HCT116 (cell line): ENCODE data around the gene CRYGC. TPM values are rescaled to one million over a fixed set of nuclear protein-coding genes. Genes with fewer than 3 reads are reported as not detected.

Experiments
- ATAC-seq: fragments of 200-7000 bp; cut with Tn5 transposase; 2 replicates; pipeline ENCODE4 v1.9.1; 2020; ENCODE audit warnings: mild to moderate bottlenecking, moderate library complexity
- BruUV-seq: library from RNA; stranded (reverse); fragments of 400-500 nt; replicated peaks from 2 replicates; lab custom pipeline; 2021; lab: Mats Ljungman, UMichigan
- CTCF ChIA-PET: fragments of 300-600 bp; sonication (Branson Sonifier 250); formaldehyde crosslinking; loops from one replicate; lab custom pipeline; 2021; ENCODE audit warnings: antibody characterized with exemption; lab: Charles Lee
- POLR2A ChIA-PET: fragments of 300-600, 350-600 bp; sonication (Branson Sonifier 250); formaldehyde crosslinking; loops from one replicate; lab custom pipeline; 2021; ENCODE audit warnings: antibody characterized with exemption; lab: Charles Lee
- RAD21 ChIA-PET, 2 experiments: fragments of 300-600 bp; sonication (Branson Sonifier 250); formaldehyde crosslinking; loops; one replicate each; lab custom pipeline; 2023; ENCODE audit warnings: low total read pairs in 2 of 2; ENCODE audit not compliant: uncharacterized antibody in 2 of 2, unreplicated experiment in 2 of 2, low non-redundant PET in 1 of 2; lab: Charles Lee
- DNase-seq: peaks from one replicate; pipeline ENCODE4 v3.0.0-alpha.2; 2010; ENCODE audit warnings: low read depth, low spot score
- H2AFZ ChIP-seq: fragments of 200-600 bp; shearing (Covaris generic), sonication (generic); 2 replicates; pipeline ENCODE4 v1.6.1; 2017; ENCODE audit warnings: low read depth, mixed run types, mixed read lengths, antibody characterized with exemption, low read length; ENCODE audit not compliant: poor library complexity, severe bottlenecking
- H3K27ac ChIP-seq: 2 replicates; pipeline ENCODE4 v1.5.1; 2012; ENCODE audit warnings: low read depth, low read length
- H3K27me3 ChIP-seq: fragments of 200-600 bp; sonication (generic); 2 replicates; pipeline ENCODE4 v1.6.1; 2016; ENCODE audit warnings: mixed run types, low read length, mixed read lengths; ENCODE audit not compliant: insufficient read depth
- H3K36me3 ChIP-seq, 2 experiments: fragments of 200-500 bp in 1 of 2; fragments of 200-600 bp in 1 of 2; sonication (Bioruptor generic) in 1 of 2; sonication (generic) in 1 of 2; 2 replicates each; pipeline versions ENCODE4 v1.5.1 to v1.6.1; 2014 to 2016; ENCODE audit warnings: low read length in 2 of 2, inconsistent platforms in 1 of 2, mixed read lengths in 1 of 2, mixed run types in 1 of 2; ENCODE audit not compliant: insufficient read depth in 2 of 2, control insufficient read depth in 1 of 2
- H3K4me1 ChIP-seq, 2 experiments: fragments of 200-600 bp in 1 of 2; sonication (generic) in 1 of 2; 2 replicates each; pipeline versions ENCODE4 v1.5.1 to v1.6.1; 2012 to 2017; ENCODE audit warnings: low read length in 2 of 2, inconsistent platforms in 1 of 2, mild to moderate bottlenecking in 1 of 2, mixed read lengths in 1 of 2, mixed run types in 1 of 2, moderate library complexity in 1 of 2; ENCODE audit not compliant: insufficient read depth in 2 of 2, control insufficient read depth in 1 of 2
- H3K4me2 ChIP-seq: fragments of 200-600 bp; sonication (generic); 2 replicates; pipeline ENCODE4 v1.6.1; 2017; ENCODE audit warnings: mixed run types, low read length, mixed read lengths
- H3K4me3 ChIP-seq, 2 experiments: fragments of 200-600 bp in 1 of 2; sonication (generic) in 1 of 2; replicated peaks in 1 of 2; 2 replicates each; pipeline ENCODE4 v1.5.1; 2011 to 2016; ENCODE audit warnings: low read length in 2 of 2, control low read depth in 1 of 2, low read depth in 1 of 2, mild to moderate bottlenecking in 1 of 2, mixed read lengths in 1 of 2, mixed run types in 1 of 2
- H3K79me2 ChIP-seq: fragments of 200-600 bp; sonication (generic); 2 replicates; pipeline ENCODE4 v1.6.1; 2017; ENCODE audit warnings: mild to moderate bottlenecking, mixed run types, low read length, moderate library complexity, mixed read lengths; ENCODE audit not compliant: insufficient read depth
- H3K9ac ChIP-seq: fragments of 200-600 bp; sonication (generic); 2 replicates; pipeline ENCODE4 v1.6.1; 2016; ENCODE audit warnings: low read length, mixed read lengths
- H3K9me2 ChIP-seq: fragments of 200-600 bp; sonication (generic), shearing (Covaris generic); 2 replicates; pipeline ENCODE4 v1.6.1; 2017; ENCODE audit warnings: mixed run types, mild to moderate bottlenecking, moderate library complexity; ENCODE audit not compliant: insufficient read depth
- H3K9me3 ChIP-seq, 2 experiments: fragments of 200-500 bp in 1 of 2; fragments of 200-600 bp in 1 of 2; sonication (Bioruptor generic) in 1 of 2; sonication (generic) in 1 of 2; 2 replicates each; pipeline ENCODE4 v1.6.1; 2014 to 2017; ENCODE audit warnings: low read length in 2 of 2, mixed read lengths in 2 of 2, inconsistent platforms in 1 of 2, low read depth in 1 of 2, mild to moderate bottlenecking in 1 of 2, mixed run types in 1 of 2, moderate library complexity in 1 of 2; ENCODE audit not compliant: control insufficient read depth in 1 of 2, insufficient read depth in 1 of 2
- H4K20me1 ChIP-seq: fragments of 200-600 bp; sonication (generic), shearing (Covaris generic); 2 replicates; pipeline ENCODE4 v1.6.1; 2017; ENCODE audit warnings: mixed run types, mild to moderate bottlenecking, moderate library complexity; ENCODE audit not compliant: insufficient read depth
- CBX3 ChIP-seq: IDR thresholded peaks from 2 replicates; pipeline ENCODE4 v1.6.1; 2012; ENCODE audit warnings: low read depth
- CTCF ChIP-seq, 3 experiments: fragments of 200-600 bp in 1 of 3; sonication (generic) in 1 of 3; IDR thresholded peaks in 2 of 3; conservative IDR thresholded peaks in 1 of 3; 2 replicates each; pipeline ENCODE4 v1.5.1; 2012 to 2017; ENCODE audit warnings: low read depth in 2 of 3, low read length in 2 of 3, antibody characterized with exemption in 1 of 3, borderline replicate concordance in 1 of 3, control low read depth in 1 of 3, mild to moderate bottlenecking in 1 of 3, mixed read lengths in 1 of 3, mixed run types in 1 of 3, moderate library complexity in 1 of 3; ENCODE audit not compliant: insufficient read depth in 1 of 3
- ELF1 ChIP-seq: IDR thresholded peaks from 2 replicates; pipeline ENCODE4 v1.6.1; 2012; ENCODE audit warnings: low read depth, borderline replicate concordance
- EZH2phosphoT487 ChIP-seq: fragments of 200-600 bp; IDR thresholded peaks from 2 replicates; pipeline ENCODE4 v1.6.1; 2018; ENCODE audit warnings: antibody characterized with exemption, borderline replicate concordance
- FOSL1 ChIP-seq: IDR thresholded peaks from 2 replicates; pipeline ENCODE4 v1.6.1; 2012; ENCODE audit warnings: low read depth
- JUND ChIP-seq: IDR thresholded peaks from 2 replicates; pipeline ENCODE4 v1.6.1; 2012
- POLR2A ChIP-seq: IDR thresholded peaks from 2 replicates; pipeline ENCODE4 v1.7.0; 2011; ENCODE audit warnings: borderline replicate concordance; ENCODE audit not compliant: insufficient read depth, insufficient read length; ENCODE audit errors: extremely low read depth
- POLR2AphosphoS5 ChIP-seq: IDR thresholded peaks from 2 replicates; pipeline ENCODE4 v1.6.1; 2011; ENCODE audit warnings: mild to moderate bottlenecking, low read depth, low read length, moderate library complexity
- RAD21 ChIP-seq: IDR thresholded peaks from 2 replicates; pipeline ENCODE4 v1.6.1; 2012; ENCODE audit warnings: low read depth, mild to moderate bottlenecking
- SIN3A ChIP-seq: IDR thresholded peaks from 2 replicates; pipeline ENCODE4 v1.6.1; 2012; ENCODE audit warnings: low read depth
- SRF ChIP-seq: IDR thresholded peaks from 2 replicates; pipeline ENCODE4 v1.6.1; 2012; ENCODE audit warnings: low read depth
- TCF7L2 ChIP-seq: IDR thresholded peaks from 2 replicates; pipeline ENCODE4 v1.7.0; 2011; ENCODE audit warnings: borderline replicate concordance, inconsistent platforms; ENCODE audit not compliant: insufficient read depth, insufficient read length; ENCODE audit errors: extremely low read depth
- YY1 ChIP-seq: IDR thresholded peaks from 2 replicates; pipeline ENCODE4 v1.6.1; 2011; ENCODE audit warnings: low read length, low read depth, moderate library complexity, mild to moderate bottlenecking; ENCODE audit not compliant: insufficient replicate concordance; ENCODE audit errors: extremely low read depth
- ZFX ChIP-seq: fragments of 450-650 bp; IDR thresholded peaks from 2 replicates; pipeline ENCODE4 v1.6.1; 2017
- ZNF274 ChIP-seq: fragments of 200-500 bp; sonication (Bioruptor generic); IDR thresholded peaks from 2 replicates; pipeline ENCODE4 v1.6.1; 2014; ENCODE audit warnings: mild to moderate bottlenecking, low read depth, low read length, inconsistent platforms
- intact Hi-C: fragments of 100-400 bp; cut with micrococcal nuclease; formaldehyde crosslinking; loops from 2 replicates; pipeline ENCODE4 v1.10.0; 2022
- total RNA-seq: library from RNA; stranded (reverse); gene quantifications from one replicate; pipeline ENCODE4 v1.2.1, GENCODE V29; 2021; ENCODE audit not compliant: unreplicated experiment
- TF ChIP-seq, protein P1 (sequence below): IDR thresholded peaks from 2 replicates; pipeline ENCODE4 v1.6.1; 2012

CRYGC gene
- total RNA-seq, 1 experiment from 2014 or later: not detected

GRCh38 chr2:208093128-208093527 is 36.5 kb downstream of the CRYGC start:
- no peaks in the 10 kb centered on the region for H3K79me2 ChIP-seq
- ATAC-seq (no peak), DNase-seq (no peak)
- H4K20me1 ChIP-seq: no peaks in the 10 kb centered on the region
- H3K4me1 ChIP-seq: no peaks in the 10 kb centered on the region
- no peak overlapping the region for H3K9ac ChIP-seq
- no peaks in the 10 kb centered on the region for H3K9me2 ChIP-seq
- H3K27ac ChIP-seq: no peak overlapping the region
- no peaks in the 10 kb centered on the region for H3K27me3 ChIP-seq
- H3K4me3 ChIP-seq: no peak overlapping the region
- H2AFZ ChIP-seq: no peak overlapping the region
- CTCF ChIA-PET: no interaction called here
- H3K4me2 ChIP-seq: no peak overlapping the region
- BruUV-seq: no TSS peak
- no peaks in the 10 kb centered on the region for H3K36me3 ChIP-seq
- POLR2A ChIA-PET: no interaction called here
- intact Hi-C loops: no loop called here
- TF ChIP-seq, protein P1, sequence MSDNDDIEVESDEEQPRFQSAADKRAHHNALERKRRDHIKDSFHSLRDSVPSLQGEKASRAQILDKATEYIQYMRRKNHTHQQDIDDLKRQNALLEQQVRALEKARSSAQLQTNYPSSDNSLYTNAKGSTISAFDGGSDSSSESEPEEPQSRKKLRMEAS: no peak
- no peak for TF ChIP-seq JUND
- TF ChIP-seq ZFX: no peak
- no peak for TF ChIP-seq CBX3
- TF ChIP-seq FOSL1: no peak
- TF ChIP-seq POLR2A: no peak
- TF ChIP-seq ZNF274: no peak
- no peak for TF ChIP-seq RAD21
- RAD21 ChIA-PET: no interaction called here
- H3K9me3 ChIP-seq: no peaks in the 10 kb centered on the region

- ChIA-PET POLR2A (no interaction called here), CTCF (no interaction called here)
- H3K27me3 ChIP-seq: no peaks in the 10 kb centered on the region
Observed at GRCh38 chr2:208092093-208092832, 37.4 kb downstream of the CRYGC start.

More at GRCh38 chr2:208092093-208092832, 37.4 kb downstream of the CRYGC start:
- BruUV-seq: no TSS peak
- Histone ChIP-seq H3K4me3 (no peak overlapping the region), H3K4me1 (no peaks in the 10 kb centered on the region), H3K9ac (no peak overlapping the region), H4K20me1 (no peaks in the 10 kb centered on the region), H3K4me2 (no peak overlapping the region), H3K79me2 (no peaks in the 10 kb centered on the region), H3K9me2 (no peaks in the 10 kb centered on the region), H2AFZ (no peak overlapping the region), H3K36me3 (no peaks in the 10 kb centered on the region), H3K27ac (no peak overlapping the region), H3K9me3 (no peaks in the 10 kb centered on the region)
- DNase-seq (no peak), ATAC-seq (no peak)
- RAD21 ChIA-PET: no interaction called here
- intact Hi-C loops: no loop called here
- TF ChIP-seq SRF: no peak
- TF ChIP-seq POLR2AphosphoS5: no peak
- no peak for TF ChIP-seq ZFX
- no peak for TF ChIP-seq ELF1
- TF ChIP-seq CTCF (IDR thresholded peaks at IDR 0.05 in 2 of 3, conservative IDR thresholded peaks at IDR 0.05 in 1 of 3; ENCODE audit: borderline replicate concordance in 1 of 3, insufficient read depth in 1 of 3, low read depth in 2 of 3, low read length in 2 of 3): no peak
- TF ChIP-seq RAD21: no peak
- no peak for TF ChIP-seq JUND
- TF ChIP-seq FOSL1: no peak
- no peak for TF ChIP-seq SIN3A
- TF ChIP-seq YY1: no peak
- TF ChIP-seq EZH2phosphoT487: no peak
- no peak for TF ChIP-seq TCF7L2
